GM23248 (cell line): ENCODE data around the gene NSUN3. TPM values are rescaled to one million over a fixed set of nuclear protein-coding genes. Genes with fewer than 3 reads are reported as not detected.

Experiments
- DNase-seq: peaks from one replicate; pipeline ENCODE4 v3.0.0-alpha.2; 2015
- H2AFZ ChIP-seq: fragments of 200-600 bp; sonication (generic); 2 replicates; pipeline ENCODE4 v1.6.1; 2016; ENCODE audit warnings: antibody characterized with exemption
- H3F3A ChIP-seq: fragments of 200-600 bp; sonication (generic); 2 replicates; pipeline ENCODE4 v1.6.1; 2016; ENCODE audit warnings: mild to moderate bottlenecking, antibody characterized with exemption, mixed run types; ENCODE audit not compliant: insufficient read depth
- H3K27ac ChIP-seq: fragments of 200-600 bp; sonication (generic); 2 replicates; pipeline ENCODE4 v1.5.1; 2016; ENCODE audit warnings: mild to moderate bottlenecking
- H3K27me3 ChIP-seq: fragments of 200-600 bp; sonication (generic); replicated peaks from 2 replicates; pipeline ENCODE4 v1.6.1; 2016; ENCODE audit warnings: mild to moderate bottlenecking; ENCODE audit not compliant: insufficient read depth
- H3K36me3 ChIP-seq: fragments of 200-600 bp; sonication (generic); 2 replicates; pipeline ENCODE4 v1.6.1; 2016; ENCODE audit warnings: low read depth, mild to moderate bottlenecking
- H3K4me1 ChIP-seq: fragments of 200-600 bp; sonication (generic); 2 replicates; pipeline ENCODE4 v1.6.1; 2016; ENCODE audit warnings: mild to moderate bottlenecking; ENCODE audit not compliant: insufficient read depth
- H3K4me2 ChIP-seq: fragments of 200-600 bp; sonication (generic); one replicate; pipeline ENCODE4 v1.6.1; 2016; ENCODE audit warnings: mild to moderate bottlenecking; ENCODE audit not compliant: unreplicated experiment
- H3K4me3 ChIP-seq: fragments of 200-600 bp; sonication (generic); 2 replicates; pipeline ENCODE4 v1.5.1; 2016; ENCODE audit warnings: mild to moderate bottlenecking
- H3K79me2 ChIP-seq: fragments of 200-600 bp; sonication (generic); 2 replicates; pipeline ENCODE4 v1.6.1; 2016; ENCODE audit warnings: mild to moderate bottlenecking; ENCODE audit not compliant: insufficient read depth
- H3K9ac ChIP-seq: fragments of 200-600 bp; sonication (generic); 2 replicates; pipeline ENCODE4 v1.6.1; 2016; ENCODE audit warnings: mild to moderate bottlenecking
- H3K9me2 ChIP-seq: fragments of 200-600 bp; sonication (generic); 2 replicates; pipeline ENCODE4 v1.6.1; 2016; ENCODE audit warnings: mixed run types, mild to moderate bottlenecking, moderate library complexity; ENCODE audit not compliant: insufficient read depth
- H3K9me3 ChIP-seq: fragments of 200-600 bp; sonication (generic); one replicate; pipeline ENCODE4 v1.6.1; 2017; ENCODE audit warnings: low read depth
- H4K20me1 ChIP-seq: fragments of 200-600 bp; sonication (generic); 2 replicates; pipeline ENCODE4 v1.6.0; 2016; ENCODE audit not compliant: insufficient read depth
- EZH2 ChIP-seq: fragments of 200-600 bp; sonication (generic); IDR thresholded peaks from 2 replicates; pipeline ENCODE4 v1.6.1; 2018; ENCODE audit warnings: antibody characterized with exemption, mild to moderate bottlenecking; ENCODE audit not compliant: insufficient read depth, poor library complexity, severe bottlenecking
- EZH2phosphoT487 ChIP-seq: fragments of 200-600 bp; sonication (generic); IDR thresholded peaks from 2 replicates; pipeline ENCODE4 v1.6.1; 2018; ENCODE audit warnings: antibody characterized with exemption, moderate library complexity, mild to moderate bottlenecking, low read depth; ENCODE audit not compliant: insufficient read depth
- WGBS, 2 experiments: methylation state at CpG; one replicate each; pipeline ENCODE4 v1.1.6; 2015 to 2017; ENCODE audit warnings: low lambda C conversion rate in 2 of 2, low coverage in 1 of 2; ENCODE audit errors: missing lambda C conversion rate in 2 of 2; 5-methylcytosine and 5-hydroxymethylcytosine counted together
- in situ Hi-C: fragments of 300-500 bp; cut with MboI; formaldehyde crosslinking; loops from 2 replicates; pipeline ENCODE4 v1.15.0; 2020
- polyA plus RNA-seq: library from polyadenylated mRNA; unstranded; fragments of >200 nt; fragmentation: Nextera tagmentation; extraction: Ambion mirVana; gene quantifications from 2 replicates; pipeline ENCODE4 v1.2.1, GENCODE V29; 2016
- total RNA-seq: library from RNA; depleted of rRNA; stranded (reverse); fragments of >200 nt; shearing (Covaris generic); gene quantifications from 2 replicates; pipeline ENCODE4 v1.2.3, GENCODE V29; 2014

Gene NSUN3
- total and polyA plus RNA-seq, 2 experiments from 2014 or later: 4.8 to 22.4 TPM

- TF ChIP-seq EZH2: no peak
- TF ChIP-seq EZH2phosphoT487: no peak
- H3K79me2 ChIP-seq: 0 out of 2 replicates have a peak, but pooled peaks cover 17% of the 10 kb centered on the region
- in situ Hi-C loops: no loop called here
- no peaks in the 10 kb centered on the region for H4K20me1 ChIP-seq
- H3K4me2 ChIP-seq: no peak overlapping the region
- no peak overlapping the region for H2AFZ ChIP-seq
- H3K27me3 ChIP-seq: no peaks in the 10 kb centered on the region
- no peak overlapping the region for H3K27ac ChIP-seq
- no peak overlapping the region for H3K4me3 ChIP-seq
- no peaks in the 10 kb centered on the region for H3F3A ChIP-seq
- H3K9me3 ChIP-seq: no peaks in the 10 kb centered on the region
- 82 to 87% methylated on average over 8 of the region's 8 CpGs for WGBS, 2 experiments
- no peaks in the 10 kb centered on the region for H3K9me2 ChIP-seq
- no peak for DNase-seq
- H3K4me1 ChIP-seq: no peaks in the 10 kb centered on the region
- H3K9ac ChIP-seq: no peak overlapping the region
- no peaks in the 10 kb centered on the region for H3K36me3 ChIP-seq
Measured at GRCh38 chr3:94082391-94082937, 19.6 kb downstream of the NSUN3 start.

- H3K4me3 ChIP-seq: no peak overlapping the region
- no peaks in the 10 kb centered on the region for H3K9me3 ChIP-seq
- no peaks in the 10 kb centered on the region for H3F3A ChIP-seq
- WGBS, 2 experiments: 83 to 85% methylated on average over 4 of the region's 4 CpGs
- H3K4me2 ChIP-seq: no peak overlapping the region
- H3K9me2 ChIP-seq: no peaks in the 10 kb centered on the region
- no peak overlapping the region for H3K27ac ChIP-seq
- H3K79me2 ChIP-seq: 0 out of 2 replicates have a peak, but pooled peaks cover 11% of the 10 kb centered on the region
- no peak overlapping the region for H3K9ac ChIP-seq
- H3K4me1 ChIP-seq: no peaks in the 10 kb centered on the region
- TF ChIP-seq EZH2phosphoT487 (no peak), EZH2 (no peak)
- H3K36me3 ChIP-seq: no peaks in the 10 kb centered on the region
- no peak for DNase-seq
- H4K20me1 ChIP-seq: no peaks in the 10 kb centered on the region
- no peak overlapping the region for H2AFZ ChIP-seq
- in situ Hi-C loops: no loop called here
- no peaks in the 10 kb centered on the region for H3K27me3 ChIP-seq
Measured at GRCh38 chr3:94083261-94083660, 20.4 kb downstream of the NSUN3 start.

GRCh38 chr3:94089126-94089525 lies 26.3 kb downstream of the NSUN3 start:
- H3K9ac ChIP-seq: no peak overlapping the region
- in situ Hi-C loops: no loop called here
- 95 to 100% methylated on average over 1 of the region's 1 CpG for WGBS, 2 experiments
- H3K9me3 ChIP-seq: no peaks in the 10 kb centered on the region
- TF ChIP-seq EZH2phosphoT487 (no peak), EZH2 (no peak)
- H3K79me2 ChIP-seq: no peaks in the 10 kb centered on the region
- H4K20me1 ChIP-seq: no peaks in the 10 kb centered on the region
- no peak for DNase-seq
- H3K36me3 ChIP-seq: peaks cover 6% of the 10 kb centered on the region; the same call in 1 of the 2 replicates
- H3K4me2 ChIP-seq: no peak overlapping the region
- no peak overlapping the region for H3K4me3 ChIP-seq
- H3K4me1 ChIP-seq: no peaks in the 10 kb centered on the region
- H3K27me3 ChIP-seq: no peaks in the 10 kb centered on the region
- no peaks in the 10 kb centered on the region for H3F3A ChIP-seq
- no peak overlapping the region for H3K27ac ChIP-seq
- H3K9me2 ChIP-seq: no peaks in the 10 kb centered on the region
- H2AFZ ChIP-seq: no peak overlapping the region

- DNase-seq: no peak
- Histone ChIP-seq H3K79me2 (no peaks in the 10 kb centered on the region), H3K4me3 (no peak overlapping the region), H4K20me1 (no peaks in the 10 kb centered on the region), H3K9me2 (no peaks in the 10 kb centered on the region), H3K4me1 (no peaks in the 10 kb centered on the region), H3K9ac (no peak overlapping the region), H3K36me3 (peaks cover 10% of the 10 kb centered on the region), H3K27me3 (no peaks in the 10 kb centered on the region), H2AFZ (no peak overlapping the region), H3K4me2 (no peak overlapping the region), H3F3A (no peaks in the 10 kb centered on the region), H3K27ac (no peak overlapping the region), H3K9me3 (no peaks in the 10 kb centered on the region)
- in situ Hi-C loops: no loop called here
- WGBS, 2 experiments: 95 to 97% methylated on average over 1 of the region's 1 CpG
- no peak for TF ChIP-seq EZH2phosphoT487
- no peak for TF ChIP-seq EZH2
Measured at GRCh38 chr3:94092086-94092485, 29.2 kb downstream of the NSUN3 start.
